Brain microvascular endothelial cell (primary cell): ENCODE results near the gene ARHGEF39.

ENCODE experiments used
- DNase-seq: peaks from one replicate; pipeline ENCODE4 v3.0.0-alpha.2; 2020
- H3K27ac ChIP-seq: fragments of 250-450 bp; sonication (Bioruptor Pico); 2 replicates; pipeline ENCODE4 v1.5.1; 2020; ENCODE audit warnings: mild to moderate bottlenecking, moderate library complexity
- H3K27me3 ChIP-seq: fragments of 250-450 bp; sonication (Bioruptor Pico); replicated peaks from 2 replicates; pipeline ENCODE4 v1.5.1; 2020; ENCODE audit warnings: mild to moderate bottlenecking
- H3K36me3 ChIP-seq: fragments of 250-450 bp; sonication (Bioruptor Pico); replicated peaks from 2 replicates; pipeline ENCODE4 v1.5.1; 2020; ENCODE audit warnings: mild to moderate bottlenecking
- H3K4me3 ChIP-seq: 2 replicates; pipeline ENCODE4 v1.5.1; 2011; ENCODE audit warnings: low read depth, mild to moderate bottlenecking, control low read depth, low read length, moderate library complexity
- CTCF ChIP-seq: IDR thresholded peaks from 2 replicates; pipeline ENCODE4 v1.5.1; 2011; ENCODE audit warnings: low read depth, mild to moderate bottlenecking, moderate library complexity, low read length, control low read depth, inconsistent platforms; ENCODE audit errors: missing control alignments
- in situ Hi-C: cut with HindIII; loops from 2 replicates; pipeline ENCODE4 v1.10.0; 2017; ENCODE audit warnings: low sequenced_read_pairs, low pct_ligation_motif_present

ARHGEF39 gene, protein sequence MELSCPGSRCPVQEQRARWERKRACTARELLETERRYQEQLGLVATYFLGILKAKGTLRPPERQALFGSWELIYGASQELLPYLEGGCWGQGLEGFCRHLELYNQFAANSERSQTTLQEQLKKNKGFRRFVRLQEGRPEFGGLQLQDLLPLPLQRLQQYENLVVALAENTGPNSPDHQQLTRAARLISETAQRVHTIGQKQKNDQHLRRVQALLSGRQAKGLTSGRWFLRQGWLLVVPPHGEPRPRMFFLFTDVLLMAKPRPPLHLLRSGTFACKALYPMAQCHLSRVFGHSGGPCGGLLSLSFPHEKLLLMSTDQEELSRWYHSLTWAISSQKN

GRCh38 chr9:35664531-35665470 lies at the start of gene ARHGEF39:
TSS of gene ARHGEF39 (minus strand) at chr9:35665195. CDS start at chr9:35665169, 26 bp downstream.
- peak; percentile 53 for DNase-seq
- Histone ChIP-seq H3K36me3 (peaks cover 7% of the 10 kb centered on the region), H3K4me3 (peak within 1 kb of the TSS; percentile 66), H3K27ac (no peak within 1 kb of the TSS), H3K27me3 (no peaks in the 10 kb centered on the region)
- peak; percentile 33 for TF ChIP-seq CTCF
- in situ Hi-C loops = no loop called here

- peaks cover 94% of the 10 kb centered on the region for H3K36me3 ChIP-seq
- no peak for DNase-seq
- H3K4me3 ChIP-seq = no peak overlapping the region
- no peak overlapping the region for H3K27ac ChIP-seq
- H3K27me3 ChIP-seq = no peaks in the 10 kb centered on the region
- no peak for TF ChIP-seq CTCF
- in situ Hi-C loops = no loop called here
Observed at GRCh38 chr9:35714123-35714522, 49.1 kb upstream of the ARHGEF39 start.

DNA sequence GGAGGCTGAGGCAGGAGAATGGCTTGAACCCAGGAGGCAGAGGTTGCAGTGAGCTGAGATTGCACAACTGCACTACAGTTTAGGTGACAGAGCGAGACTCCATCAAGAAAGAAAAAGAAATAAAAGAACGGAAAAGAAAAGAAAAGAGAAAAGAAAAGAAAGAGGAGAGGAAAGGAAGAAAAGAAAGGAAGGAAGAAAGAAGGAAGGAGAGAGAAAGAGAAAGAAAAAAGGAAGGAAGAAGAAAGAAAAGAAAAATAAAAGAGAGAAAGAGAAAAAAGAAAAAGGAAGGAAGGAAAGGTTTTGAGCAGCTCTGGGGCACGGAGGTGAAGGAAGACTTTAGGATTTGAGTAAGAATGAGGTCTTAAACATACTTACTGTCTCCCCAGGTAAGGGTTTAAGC lies 48.6 kb upstream of the ARHGEF39 start:
- DNase-seq = no peak
- Histone ChIP-seq H3K27ac (no peak overlapping the region), H3K4me3 (no peak overlapping the region), H3K27me3 (no peaks in the 10 kb centered on the region), H3K36me3 (peaks cover 94% of the 10 kb centered on the region)
- no peak for TF ChIP-seq CTCF
- in situ Hi-C loops = no loop called here

- Histone ChIP-seq H3K27me3 (no peaks in the 10 kb centered on the region), H3K4me3 (no peak overlapping the region), H3K27ac (no peak overlapping the region), H3K36me3 (peaks cover 94% of the 10 kb centered on the region)
- in situ Hi-C loops = no loop called here
- TF ChIP-seq CTCF = no peak
- DNase-seq = no peak
Observed at GRCh38 chr9:35712762-35713400, 47.9 kb upstream of the ARHGEF39 start.

DNA sequence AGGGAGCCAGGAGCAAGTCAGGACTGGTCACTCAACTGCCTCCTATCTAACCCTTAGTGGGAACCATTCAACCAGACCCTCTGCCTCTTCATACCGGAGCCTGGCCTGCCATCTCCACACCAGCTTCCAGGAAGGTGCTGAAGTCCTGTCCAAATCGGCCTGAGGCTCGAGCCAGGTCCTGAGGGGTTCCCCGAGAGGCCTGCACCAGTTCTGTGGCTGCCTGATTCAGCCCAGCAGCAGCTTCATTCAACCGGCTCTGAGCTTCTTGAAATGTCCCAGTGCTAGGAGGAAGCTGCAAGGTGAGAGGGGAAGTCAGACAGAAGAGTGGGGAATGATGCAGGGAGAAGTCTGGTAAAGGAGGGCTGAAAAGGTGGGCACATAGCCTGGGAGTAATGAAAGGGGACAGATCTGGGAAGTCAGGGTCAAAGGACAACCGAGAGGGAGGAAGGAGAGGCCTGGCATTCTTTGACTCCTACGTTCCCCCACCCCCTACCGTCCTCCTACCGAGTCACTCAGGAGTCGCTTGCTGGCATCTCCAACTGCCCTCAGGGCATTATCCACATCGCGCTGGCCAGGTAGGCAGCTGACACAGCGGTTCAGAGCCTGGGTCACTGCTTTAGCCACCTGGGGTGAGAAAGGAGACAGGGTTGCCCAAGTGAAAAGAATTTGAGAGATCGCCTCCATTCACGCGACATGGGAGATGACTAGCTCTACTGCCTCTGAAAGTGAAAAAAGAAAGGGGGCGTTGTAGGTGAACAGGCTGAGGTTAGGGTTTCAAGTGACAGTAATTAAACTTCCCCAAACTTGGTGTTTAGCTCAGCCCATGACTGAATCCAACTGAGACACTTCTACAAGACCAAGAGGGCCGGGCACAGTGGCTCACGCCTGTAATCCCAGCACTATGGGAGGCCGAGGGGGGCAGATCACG lies 46.8 kb upstream of the ARHGEF39 start:
- in situ Hi-C loops = no loop called here
- Histone ChIP-seq H3K27ac (no peak overlapping the region), H3K36me3 (peaks cover 94% of the 10 kb centered on the region), H3K27me3 (no peaks in the 10 kb centered on the region), H3K4me3 (no peak overlapping the region)
- no peak for TF ChIP-seq CTCF
- no peak for DNase-seq
